Measurements from ENCODE around the gene ABCA13.
A peak's percentile ranks its signal among the peaks of the same experiment; 100 is the strongest.

ABCA13 gene

DNA sequence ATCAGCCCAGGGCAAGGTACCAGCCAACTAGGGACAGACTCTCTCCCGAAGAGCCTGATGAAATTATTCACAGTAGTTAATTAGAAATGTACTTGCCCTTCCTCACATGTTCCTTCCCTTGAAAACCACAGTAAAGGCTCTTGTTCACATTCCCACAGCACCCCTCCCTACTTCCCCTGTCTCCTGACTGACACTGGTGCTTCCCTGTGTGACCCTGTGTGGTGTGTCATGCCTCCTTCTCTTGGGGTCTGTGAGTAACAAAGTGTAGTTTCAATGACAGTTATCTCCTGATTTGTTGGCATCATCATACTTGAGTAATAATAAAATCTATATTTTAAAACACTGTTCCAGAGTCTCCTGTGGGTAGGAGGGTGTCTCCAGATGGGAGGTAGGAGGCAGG, 209.7 kb downstream of the ABCA13 start:
- peak; percentile 58 for DNase-seq

DNA sequence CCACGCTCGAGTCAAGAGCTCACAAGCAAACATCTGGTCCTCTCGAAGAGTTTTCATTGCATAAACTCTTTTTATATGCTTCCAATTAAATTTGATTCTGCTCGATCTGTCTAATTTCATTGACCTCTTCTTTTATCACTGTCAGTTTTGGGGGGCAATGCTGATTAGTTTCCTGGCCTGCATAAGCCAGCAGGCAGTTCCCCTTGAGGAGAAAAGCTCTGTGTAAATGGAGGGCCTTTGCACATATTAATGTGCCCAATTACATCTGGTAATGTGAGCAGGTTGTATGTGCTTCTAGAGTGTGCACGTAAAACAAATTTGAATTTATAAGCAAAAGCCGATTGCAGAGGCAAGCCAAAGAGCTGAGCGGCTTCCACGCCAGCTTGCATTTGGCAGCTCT, 210.3 kb downstream of the ABCA13 start:
- DNase-seq: no peak

DNA sequence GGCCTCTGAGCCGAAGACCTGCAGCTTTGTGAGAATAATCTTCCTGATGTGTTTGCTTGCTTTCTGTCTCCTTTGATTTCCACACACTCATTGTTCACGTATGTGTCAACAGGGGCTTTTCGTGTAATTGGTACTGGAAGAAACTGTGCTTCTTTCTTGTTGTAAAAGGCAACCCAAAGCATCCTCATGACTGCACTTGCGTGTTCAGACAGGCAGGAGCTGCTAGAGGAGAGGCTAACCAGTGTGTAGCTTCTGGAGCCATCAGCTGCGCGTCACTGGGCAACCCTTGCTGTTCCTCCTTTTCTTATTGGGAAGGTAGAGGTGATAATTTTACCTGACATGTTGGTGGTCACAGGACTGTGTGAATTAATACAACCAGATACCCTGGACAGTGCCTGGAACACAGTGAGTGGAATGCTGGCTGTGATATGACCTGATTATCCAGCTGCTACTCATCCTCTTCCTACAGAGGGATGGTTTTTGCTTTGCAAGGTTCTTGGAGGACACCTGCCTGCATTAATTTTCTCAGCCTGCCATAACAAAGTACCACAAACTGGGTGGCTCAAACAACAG, 213.0 kb downstream of the ABCA13 start:
- no peak for DNase-seq

DNA sequence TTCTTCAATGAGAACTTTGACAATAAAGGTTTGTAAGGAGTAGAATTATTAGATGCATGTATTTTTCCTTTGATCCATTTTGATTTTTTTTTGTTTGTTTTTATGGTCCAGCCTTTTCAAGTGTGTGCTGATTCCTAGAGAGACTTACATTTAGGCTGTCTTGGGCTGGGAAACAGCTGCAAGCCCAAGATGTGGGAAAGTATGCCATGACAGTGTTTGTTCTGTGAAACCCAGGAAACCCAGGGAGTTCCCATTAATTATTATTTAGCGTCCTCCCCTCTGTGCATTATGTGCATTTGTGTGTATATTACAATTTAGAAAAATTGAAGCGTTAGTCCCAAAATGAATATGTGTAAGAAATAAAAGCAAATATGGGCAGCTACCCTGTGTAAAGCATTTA, 216.7 kb downstream of the ABCA13 start:
- no peak for DNase-seq

DNA sequence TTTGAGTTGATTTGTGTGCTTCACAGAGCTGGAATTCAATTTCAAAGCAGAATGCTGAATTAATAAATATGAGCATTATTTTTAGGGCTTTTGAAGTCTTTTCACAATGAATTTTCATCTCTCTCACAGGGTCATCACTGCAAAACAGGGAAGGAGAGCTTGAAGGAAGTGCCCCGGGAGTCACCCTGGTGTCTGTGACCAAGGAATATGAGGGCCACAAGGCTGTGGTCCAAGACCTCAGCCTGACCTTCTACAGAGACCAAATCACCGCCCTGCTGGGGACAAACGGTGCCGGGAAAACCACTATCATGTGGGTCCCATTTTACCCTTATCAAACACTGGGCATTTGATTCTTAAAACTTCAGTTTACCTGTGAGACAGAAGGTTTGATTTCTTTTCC, 217.7 kb downstream of the ABCA13 start:
- peak; percentile 26 for DNase-seq

DNA sequence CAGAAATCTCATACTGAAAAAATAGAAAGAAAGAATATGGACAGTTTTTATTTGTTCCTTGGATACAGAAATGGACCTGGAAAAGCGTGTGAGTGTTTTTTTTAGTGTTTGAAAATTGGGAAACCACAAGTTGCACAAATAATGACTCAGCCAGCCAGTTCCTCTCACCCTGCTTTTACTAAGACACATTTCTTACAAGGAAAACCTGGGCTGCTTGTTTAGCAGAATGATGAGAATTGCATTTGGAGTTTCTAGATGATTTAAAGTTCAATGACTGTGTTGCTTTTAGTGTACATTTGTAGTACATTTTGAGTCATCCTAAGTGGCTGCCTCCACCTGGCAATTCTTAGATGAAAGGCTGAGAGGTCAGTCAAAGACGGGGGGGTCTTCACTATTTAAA, 218.7 kb downstream of the ABCA13 start:
- DNase-seq: peak; percentile 86

DNA sequence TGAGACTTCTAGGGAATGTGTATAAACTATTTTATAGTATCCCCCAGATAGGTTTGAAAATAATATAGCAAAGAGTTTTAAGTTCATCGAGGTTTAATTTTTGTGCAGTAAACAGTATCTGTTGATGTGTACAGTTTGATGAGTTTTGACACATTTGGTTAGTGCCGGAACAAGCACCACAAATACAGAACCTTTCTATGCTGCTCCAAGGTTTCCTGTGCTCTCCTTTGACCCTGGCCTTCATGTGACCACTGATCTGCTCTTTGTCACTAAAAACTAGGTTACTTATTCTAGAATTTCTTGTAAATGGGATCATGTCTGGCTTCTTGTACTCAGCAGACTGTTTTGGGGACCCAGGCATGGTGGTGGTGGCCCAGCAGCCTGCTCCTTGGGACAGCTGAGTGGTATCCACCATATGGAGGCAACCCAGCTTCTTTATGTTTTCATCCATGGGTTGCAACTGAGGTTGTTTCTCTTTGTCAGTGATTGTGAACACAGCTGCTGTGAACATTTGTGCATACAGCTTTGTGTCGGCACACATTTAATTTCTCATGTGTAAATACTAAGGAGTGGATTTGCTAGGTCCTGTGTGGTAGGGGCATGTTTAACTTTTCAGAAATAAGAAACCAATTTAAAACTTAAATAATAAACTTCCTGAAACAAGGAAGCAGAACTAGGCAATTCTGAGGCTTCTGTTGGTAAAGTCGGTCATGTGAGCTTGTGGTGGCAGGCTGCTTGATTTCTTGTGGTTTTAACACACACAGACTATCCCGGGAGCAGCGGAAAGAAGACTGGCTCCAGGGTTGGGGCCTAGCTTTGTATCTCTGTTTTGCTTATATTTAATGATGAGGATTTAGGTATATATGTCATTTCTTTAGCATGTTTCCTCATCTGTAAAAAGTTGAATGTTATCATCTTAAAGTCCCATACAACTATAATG, 219.4 kb downstream of the ABCA13 start:
- DNase-seq: peak; percentile 81

DNA sequence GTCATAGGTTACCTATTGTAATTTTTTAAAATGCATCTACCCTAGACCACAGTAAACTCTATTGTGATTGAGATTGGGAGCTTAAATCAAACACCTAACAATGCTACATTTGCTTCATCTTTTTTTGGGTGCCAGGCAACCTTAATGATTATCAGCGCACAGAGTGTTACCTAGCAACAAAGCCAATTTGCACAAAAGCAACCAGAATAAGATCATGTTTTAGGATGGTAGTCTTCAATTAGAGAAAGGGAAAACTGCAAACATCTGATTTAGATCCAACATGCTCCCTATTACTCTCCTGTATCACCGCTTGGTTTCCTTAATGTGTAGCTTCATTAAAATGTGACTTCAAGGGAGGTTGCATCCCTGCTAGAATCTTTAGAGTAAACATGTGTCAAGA, 226.9 kb downstream of the ABCA13 start:
- no peak for DNase-seq

DNA sequence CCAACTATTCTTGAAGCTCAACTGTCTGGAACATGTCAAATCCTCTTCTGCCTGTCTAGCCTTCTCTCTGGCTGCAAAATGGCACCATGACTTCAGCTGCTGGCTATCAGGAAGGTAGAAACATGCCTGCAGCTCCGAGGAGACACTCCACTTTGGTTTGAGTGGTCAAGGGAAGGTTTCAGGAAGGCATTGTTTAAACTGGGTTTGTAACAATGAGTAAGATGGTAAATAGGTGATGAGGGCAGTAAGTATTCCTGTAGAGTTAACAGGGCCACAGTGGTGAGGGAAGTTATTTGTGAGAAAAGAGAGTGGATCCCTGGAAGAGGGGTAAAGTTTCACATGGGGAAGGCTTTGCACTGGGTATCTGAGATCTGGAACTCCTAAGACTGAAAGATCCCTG, 231.5 kb downstream of the ABCA13 start:
- no peak for DNase-seq

DNA sequence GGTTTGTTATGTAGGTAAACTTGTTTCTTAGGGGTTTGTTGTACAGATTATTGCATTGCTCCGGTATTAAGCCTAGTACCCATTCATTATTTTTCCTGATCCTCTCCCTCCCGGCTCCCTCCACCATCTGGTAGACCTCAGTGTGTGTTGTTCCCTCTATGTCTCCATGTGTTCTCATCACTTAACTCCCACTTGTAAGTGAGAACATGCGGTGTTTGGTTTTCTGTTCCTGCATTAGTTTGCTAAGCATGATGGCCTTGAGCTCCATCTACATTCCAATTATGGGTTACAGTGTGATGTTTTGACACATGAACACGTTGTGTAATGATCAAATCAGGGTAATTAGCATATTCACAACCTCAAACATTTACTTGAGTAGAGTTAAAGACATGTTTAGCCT, 237.5 kb downstream of the ABCA13 start:
- DNase-seq: no peak

DNA sequence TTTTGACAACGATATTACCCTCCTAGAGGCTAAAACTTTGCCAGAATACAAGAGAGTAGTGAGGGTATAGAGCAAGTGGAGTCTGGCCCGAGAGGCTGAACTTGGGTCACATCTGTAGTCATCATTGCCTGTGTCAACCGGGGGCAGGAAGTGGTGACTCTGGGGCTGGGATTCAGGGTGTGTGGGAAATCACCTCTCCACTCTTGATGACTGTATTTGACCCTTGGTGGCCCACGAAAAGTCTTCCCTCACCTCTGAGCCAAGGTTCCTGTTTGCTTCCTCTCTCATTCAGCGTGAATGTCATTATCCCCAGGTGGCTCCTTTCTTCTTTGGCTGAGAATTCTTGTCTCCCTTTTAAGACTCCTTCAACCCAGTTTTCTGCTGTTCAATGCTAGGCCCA, 240.4 kb downstream of the ABCA13 start:
- DNase-seq: peak; percentile 35

DNA sequence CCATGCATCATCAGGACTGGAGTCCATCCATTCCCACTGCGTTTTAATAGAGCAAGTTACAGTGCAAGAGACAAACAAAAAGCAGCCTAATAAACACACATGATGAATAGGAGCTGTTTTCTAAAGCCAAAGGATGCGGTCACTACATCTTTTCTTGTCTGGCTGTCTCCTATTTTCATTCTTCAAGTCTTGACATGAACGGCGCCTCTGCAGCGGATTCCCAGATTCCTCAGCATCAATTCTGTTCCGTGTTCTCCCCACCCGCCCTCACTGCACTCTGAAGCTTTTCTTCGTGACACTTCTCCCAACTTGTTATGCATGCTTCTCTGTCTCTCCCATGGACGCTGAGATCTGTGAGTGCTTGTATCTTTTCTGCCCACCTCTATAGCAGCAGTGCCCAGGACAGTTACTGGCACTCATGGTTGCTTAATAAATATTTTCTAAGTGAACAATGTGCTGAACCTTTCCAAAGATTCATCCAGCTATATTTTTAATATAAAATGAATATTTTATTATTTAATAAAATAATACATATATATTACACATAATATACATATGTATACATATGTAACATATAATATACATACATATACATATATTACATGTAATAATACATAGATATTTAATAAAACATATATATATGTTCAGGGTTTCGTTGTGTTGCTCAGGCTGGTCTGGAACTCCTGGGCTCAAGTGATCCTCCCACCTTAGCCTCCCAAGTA, 242.9 kb downstream of the ABCA13 start:
- no peak for DNase-seq

DNA sequence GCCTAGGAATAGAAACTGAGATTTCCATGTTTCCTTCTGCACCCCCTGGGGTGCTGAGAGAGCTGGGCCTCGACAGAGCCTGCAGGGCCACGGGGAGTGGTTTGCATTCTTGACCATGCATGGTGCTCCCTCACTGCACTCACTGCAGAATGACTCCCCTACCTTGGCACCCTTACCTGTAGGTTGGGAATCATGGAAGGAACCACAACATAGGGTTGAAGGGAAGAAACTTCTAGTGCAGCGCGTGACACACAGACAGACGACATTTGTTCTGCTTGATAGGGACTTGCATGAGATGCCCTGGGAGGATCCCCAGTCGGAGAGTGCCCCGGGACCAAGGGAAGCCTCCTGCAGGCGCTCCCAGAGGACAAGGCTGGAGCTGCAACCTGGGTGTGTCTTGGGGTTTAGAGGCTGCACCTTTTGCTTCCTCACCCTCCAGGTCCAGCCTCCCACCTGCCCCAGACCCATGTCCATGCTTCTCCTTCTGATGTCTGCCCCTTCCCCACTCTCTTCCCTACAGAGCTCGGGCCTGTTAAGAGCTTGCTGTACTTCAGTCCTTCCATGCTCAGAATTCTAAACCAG, 245.2 kb downstream of the ABCA13 start:
- no peak for DNase-seq

DNA sequence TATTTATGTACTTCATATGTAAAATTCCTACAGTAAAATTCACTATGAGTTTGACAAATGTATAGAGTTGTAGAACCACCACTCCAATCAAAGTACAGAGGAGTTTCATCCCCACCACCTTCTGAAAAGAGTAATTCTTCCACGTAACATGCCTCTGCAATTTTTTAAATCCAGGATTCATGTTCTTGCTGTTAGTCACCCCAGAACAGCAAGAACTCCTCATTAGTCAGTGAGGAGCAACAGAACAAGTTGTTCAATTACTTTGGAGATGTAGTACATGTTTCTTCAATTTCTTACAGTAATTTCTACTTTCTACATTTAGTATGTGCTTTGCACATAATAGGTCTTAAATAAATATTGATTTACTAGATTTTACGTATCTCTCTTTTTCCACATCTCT, 248.1 kb downstream of the ABCA13 start:
- DNase-seq: no peak

DNA sequence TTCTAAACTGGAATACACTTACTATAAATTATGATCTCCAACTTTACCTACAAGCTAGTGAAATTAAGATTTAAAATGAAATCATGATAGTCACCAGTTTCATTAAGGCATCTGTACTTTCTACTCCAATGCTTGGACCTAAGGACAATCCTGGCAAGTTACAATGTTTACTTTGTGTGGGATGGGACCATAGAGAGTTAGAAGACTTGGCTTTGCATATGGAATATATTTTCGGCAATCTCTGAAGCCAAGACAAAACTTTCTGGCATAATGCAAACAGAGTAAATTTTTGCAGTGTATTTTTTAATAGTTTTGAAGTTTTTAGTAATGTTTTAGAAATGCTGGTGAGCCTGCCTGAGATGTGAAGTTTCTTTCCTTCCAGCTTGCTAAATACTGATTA, 248.9 kb downstream of the ABCA13 start:
- DNase-seq: no peak

DNA sequence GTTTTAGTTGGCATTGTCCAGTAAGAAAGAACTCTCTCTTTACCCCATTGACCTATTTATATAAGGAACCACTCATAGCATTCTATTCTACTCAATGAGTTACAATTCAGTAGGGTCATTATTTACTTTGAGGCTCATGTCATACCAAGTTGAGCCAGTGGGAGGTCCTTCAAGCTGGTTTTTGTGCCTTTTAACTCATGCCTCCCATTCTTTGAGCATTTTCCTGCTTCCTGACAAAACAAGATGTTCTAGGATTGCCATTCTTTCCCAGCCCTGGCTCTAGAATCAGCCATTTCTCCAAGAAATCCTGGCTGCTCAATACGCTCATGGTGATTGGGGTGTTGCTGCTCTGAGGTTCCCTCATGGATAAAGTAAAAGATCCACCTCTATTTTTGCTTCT, 250.1 kb downstream of the ABCA13 start:
- DNase-seq: no peak

DNA sequence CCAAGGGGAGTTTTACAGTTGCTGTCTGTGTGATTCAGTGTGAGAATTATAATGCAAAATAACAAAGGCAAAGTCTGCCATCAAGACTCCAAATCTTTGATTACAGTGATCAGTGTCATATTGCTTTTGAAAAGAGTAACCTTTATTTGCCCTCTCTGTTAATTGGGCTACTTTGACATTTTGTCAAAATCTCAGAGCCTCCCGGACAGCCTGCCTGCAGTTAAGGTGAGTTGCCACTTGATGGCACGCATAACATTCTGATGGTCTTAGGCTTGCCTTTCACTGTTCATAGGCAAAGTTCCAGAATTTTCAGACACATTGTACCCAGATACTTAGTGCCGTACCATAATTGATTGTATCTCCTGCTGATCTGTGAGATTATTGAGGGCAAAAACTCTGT, 253.5 kb downstream of the ABCA13 start:
- DNase-seq: peak; percentile 11

DNA sequence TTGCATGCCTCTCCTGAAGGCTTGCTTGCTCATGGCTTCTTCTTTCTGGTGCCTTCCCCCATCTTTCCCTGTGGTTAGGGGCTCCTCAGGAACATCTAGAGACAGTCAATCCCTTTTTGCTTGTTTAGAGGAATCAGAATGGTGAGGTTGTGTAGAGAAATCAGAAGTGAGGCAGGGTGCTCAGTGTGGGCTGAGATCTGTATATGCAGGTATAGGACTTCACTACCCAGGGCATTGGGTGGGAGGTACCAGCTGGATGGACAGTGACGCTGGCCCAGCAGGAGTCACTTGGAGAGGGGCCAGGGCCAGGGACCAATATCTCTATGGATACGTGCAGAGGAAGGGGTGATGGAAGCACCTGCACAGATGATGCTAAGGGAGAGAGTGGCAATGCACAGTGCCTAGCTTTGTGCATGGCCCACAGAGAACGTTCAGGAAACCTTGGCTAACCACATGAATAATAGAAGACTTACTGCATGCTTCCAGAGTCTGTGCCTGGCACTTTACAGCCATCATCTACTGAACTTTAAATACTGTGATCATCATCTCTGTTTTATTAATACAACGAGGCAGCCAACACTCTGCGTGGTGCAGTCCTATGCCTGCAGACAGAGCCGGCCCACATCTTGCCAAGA, 255.2 kb downstream of the ABCA13 start:
- DNase-seq: no peak

DNA sequence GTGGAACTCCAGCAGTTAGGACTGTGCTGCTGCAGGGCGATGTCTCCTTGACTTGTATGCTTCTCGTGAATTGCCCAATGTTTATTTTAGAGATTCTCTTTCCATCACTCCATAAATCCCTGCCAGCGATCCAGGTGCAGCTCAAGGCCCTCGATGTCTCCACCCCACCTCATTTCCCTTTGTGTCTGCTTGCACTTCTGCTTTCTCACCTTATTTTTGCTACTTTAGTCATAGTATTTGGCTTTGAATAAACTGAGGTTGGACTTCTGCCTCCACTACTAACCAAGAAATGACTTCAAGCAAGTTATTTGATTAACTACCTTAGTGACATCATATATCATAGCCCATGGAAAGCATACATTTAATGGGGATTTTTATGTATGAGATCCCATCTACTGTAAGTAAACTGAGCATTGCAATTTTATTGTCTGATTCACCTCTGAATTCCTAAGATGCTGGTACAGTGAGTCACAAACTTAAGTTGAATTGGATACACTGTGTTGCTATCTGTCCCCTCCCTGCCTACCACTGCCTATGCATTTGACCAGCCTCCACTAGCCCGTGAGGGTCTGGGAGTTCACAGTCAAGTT, 255.8 kb downstream of the ABCA13 start:
- DNase-seq: no peak

DNA sequence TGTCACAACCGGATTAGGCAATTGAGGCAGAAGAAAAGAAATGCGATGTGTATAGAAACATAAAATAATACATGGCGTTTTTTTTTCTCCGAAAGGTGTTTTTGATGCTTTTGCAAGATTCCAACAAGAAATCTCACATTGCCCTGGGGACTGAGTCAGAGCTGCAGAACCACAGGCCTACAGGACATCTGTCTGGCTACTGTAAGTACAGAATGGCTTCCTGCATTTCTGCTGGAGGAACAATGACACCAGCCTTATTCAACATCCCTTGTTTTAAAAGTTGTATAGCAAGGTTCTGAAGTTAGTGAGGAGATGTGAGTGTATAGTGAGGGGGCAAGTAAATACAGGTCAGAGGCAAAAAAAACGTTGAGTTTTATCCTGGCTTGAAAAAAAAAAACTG, 256.4 kb downstream of the ABCA13 start:
- DNase-seq: no peak

DNA sequence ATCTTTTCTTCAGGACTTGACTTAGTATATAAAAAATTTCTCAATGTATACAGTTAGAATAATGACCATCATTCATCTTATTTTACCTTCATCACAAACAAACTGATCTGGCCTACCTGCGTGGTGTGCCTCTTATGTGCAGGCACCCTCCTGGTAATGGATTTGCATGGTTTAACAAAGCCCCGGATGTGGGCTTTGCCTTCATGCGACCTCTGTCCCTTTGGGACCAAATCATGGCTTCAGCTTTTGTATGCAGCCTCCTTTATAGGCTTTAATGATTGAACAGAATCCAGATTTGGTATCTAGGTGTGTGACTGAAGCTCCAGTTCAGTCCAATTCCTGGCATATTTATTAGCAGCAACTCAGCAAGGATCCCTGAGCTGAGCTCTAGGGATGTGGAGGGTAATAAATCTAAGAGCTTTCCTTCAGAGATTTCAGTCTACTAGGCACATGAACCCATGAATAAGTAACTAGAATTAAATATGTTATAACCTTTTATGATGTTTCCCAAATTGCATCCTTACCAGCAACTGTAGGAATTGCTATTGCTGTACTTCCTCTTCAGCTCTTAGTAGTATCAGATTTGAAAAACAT, 256.9 kb downstream of the ABCA13 start:
- DNase-seq: no peak

DNA sequence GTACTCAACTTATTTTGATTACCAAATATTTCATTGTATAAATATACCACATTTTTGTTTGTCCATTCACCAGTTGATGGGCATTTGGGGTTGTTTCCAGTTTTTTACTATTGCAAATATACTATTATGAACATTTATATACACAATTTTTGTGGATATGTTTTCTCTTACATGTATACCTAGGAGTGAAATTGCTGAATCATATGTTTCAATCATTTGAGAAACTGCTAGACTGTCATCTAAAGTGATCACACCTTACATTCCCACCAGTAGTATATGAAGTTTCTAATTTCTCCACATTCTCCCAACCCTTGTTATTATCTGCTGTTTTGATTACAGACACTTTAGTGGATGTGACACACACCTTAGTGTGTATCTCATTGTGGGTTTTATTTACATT, 257.9 kb downstream of the ABCA13 start:
- no peak for DNase-seq
